ENCODE measurements around the gene AXIN1. TPM values are rescaled to one million over a fixed set of nuclear protein-coding genes. Genes with fewer than 3 reads are reported as not detected.

Gene AXIN1
- total RNA-seq, 1 donor from 2014 or later: 27.0 TPM

DNA sequence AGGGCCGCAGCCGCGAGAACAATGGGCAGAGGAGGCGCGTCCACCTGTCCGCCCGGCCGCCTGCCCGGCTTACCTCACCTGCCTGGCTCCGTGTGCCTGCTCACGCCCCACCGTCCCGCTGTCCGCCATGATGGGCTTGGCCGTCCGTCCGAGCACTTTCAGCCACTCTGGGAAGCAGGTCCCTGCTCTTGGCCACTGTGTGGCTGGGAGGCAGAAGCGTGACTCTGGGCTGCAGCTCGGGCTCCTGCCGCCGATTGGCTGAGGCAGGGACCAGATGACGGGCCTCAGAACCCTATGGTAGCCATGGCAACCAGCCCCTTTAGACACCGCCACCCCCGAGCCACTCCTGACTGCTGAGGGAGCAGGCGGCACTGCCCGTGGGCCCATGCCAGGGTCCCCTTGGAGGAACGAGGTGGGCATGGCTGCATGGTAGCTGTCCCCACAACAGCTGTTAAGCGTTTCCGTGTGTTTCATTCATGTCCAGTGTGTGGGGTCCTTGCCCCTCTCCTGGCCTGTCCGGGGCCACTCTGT is 8.9 kb upstream of the AXIN1 start:
- no peak overlapping the region for H3K4me3 Mint-ChIP-seq (ENCODE audit: unreplicated experiment)
- no peaks in the 10 kb centered on the region for H3K36me3 Mint-ChIP-seq (ENCODE audit: low read depth, unreplicated experiment)
- no peak for DNase-seq (ENCODE audit: low read depth)
- H3K9ac ChIP-seq (ENCODE audit: low read length): no peak overlapping the region
- no peak overlapping the region for H3K27ac ChIP-seq (ENCODE audit: low read depth, low read length)
- no peak for FAIRE-seq
- no peaks in the 10 kb centered on the region for H3K4me1 ChIP-seq (ENCODE audit: insufficient read depth, low read length)
- H3K4me3 ChIP-seq (ENCODE audit: insufficient read depth, low read depth, low read length): no peak overlapping the region
- no peaks in the 10 kb centered on the region for H3K4me1 Mint-ChIP-seq (ENCODE audit: low read depth, unreplicated experiment)
- H3K27me3 ChIP-seq (ENCODE audit: insufficient read depth, low read length): no peaks in the 10 kb centered on the region
- H3K27ac Mint-ChIP-seq (ENCODE audit: unreplicated experiment): no peak overlapping the region
- peaks cover 2% of the 10 kb centered on the region for H3K27me3 Mint-ChIP-seq (ENCODE audit: low read depth, unreplicated experiment)
- no peaks in the 10 kb centered on the region for H4K20me1 ChIP-seq (ENCODE audit: insufficient read depth, low read length)
- no peaks in the 10 kb centered on the region for H3K79me2 ChIP-seq (ENCODE audit: insufficient read depth, low read length)
- H3K4me2 ChIP-seq (ENCODE audit: low read length): no peak overlapping the region
- TF ChIP-seq, protein P1, sequence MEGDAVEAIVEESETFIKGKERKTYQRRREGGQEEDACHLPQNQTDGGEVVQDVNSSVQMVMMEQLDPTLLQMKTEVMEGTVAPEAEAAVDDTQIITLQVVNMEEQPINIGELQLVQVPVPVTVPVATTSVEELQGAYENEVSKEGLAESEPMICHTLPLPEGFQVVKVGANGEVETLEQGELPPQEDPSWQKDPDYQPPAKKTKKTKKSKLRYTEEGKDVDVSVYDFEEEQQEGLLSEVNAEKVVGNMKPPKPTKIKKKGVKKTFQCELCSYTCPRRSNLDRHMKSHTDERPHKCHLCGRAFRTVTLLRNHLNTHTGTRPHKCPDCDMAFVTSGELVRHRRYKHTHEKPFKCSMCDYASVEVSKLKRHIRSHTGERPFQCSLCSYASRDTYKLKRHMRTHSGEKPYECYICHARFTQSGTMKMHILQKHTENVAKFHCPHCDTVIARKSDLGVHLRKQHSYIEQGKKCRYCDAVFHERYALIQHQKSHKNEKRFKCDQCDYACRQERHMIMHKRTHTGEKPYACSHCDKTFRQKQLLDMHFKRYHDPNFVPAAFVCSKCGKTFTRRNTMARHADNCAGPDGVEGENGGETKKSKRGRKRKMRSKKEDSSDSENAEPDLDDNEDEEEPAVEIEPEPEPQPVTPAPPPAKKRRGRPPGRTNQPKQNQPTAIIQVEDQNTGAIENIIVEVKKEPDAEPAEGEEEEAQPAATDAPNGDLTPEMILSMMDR (IDR thresholded peaks at IDR 0.05; ENCODE audit: insufficient read depth, low read depth, low read length): no peak
- peak; percentile 33 for TF ChIP-seq EZH2 (IDR thresholded peaks at IDR 0.05; ENCODE audit: insufficient read depth, low read length)
- no peak overlapping the region for H2AFZ ChIP-seq (ENCODE audit: low read depth, low read length)
- H3K9me3 ChIP-seq (ENCODE audit: insufficient read depth, low read depth, low read length): no peaks in the 10 kb centered on the region
- H3K9me3 Mint-ChIP-seq (ENCODE audit: unreplicated experiment): no peaks in the 10 kb centered on the region
- no peaks in the 10 kb centered on the region for H3K36me3 ChIP-seq (ENCODE audit: insufficient read depth, low read length)

DNA sequence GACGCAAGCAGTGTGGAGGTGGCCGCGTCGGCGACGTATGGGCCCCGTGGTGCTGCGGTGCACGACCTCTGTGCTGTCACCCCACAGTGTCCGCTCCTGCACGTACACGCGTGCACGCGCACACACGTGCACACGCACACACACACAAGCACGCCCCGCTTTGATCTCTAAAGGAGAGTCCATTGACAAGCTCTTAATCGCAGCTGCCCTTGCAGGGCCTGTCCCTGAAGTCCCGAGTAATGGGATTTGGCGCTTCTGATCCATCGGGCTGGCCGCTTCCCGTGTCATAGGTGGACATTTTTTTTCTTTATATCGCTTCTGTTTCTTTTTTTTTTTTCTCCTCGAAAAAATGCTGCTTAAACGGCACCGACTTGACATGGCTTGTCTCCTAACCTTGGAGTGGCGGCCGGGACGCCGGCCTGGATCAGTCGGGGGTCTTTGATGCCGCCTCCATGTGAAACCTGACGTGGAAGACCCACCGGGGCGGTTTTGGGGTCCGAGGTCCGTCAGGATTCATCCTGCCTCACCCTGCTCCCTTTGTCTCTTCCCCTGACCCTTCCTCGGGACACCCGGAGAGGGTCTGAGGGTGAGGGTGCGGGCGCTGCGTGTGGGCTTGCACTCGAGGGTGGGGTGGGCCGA is 8.3 kb upstream of the AXIN1 start:
- no peaks in the 10 kb centered on the region for H3K9me3 ChIP-seq (ENCODE audit: insufficient read depth, low read depth, low read length)
- no peak overlapping the region for H3K4me3 ChIP-seq (ENCODE audit: insufficient read depth, low read depth, low read length)
- no peak overlapping the region for H2AFZ ChIP-seq (ENCODE audit: low read depth, low read length)
- Mint-ChIP-seq H3K27ac (ENCODE audit: unreplicated experiment) (no peak overlapping the region), H3K27me3 (ENCODE audit: low read depth, unreplicated experiment) (peaks cover 2% of the 10 kb centered on the region), H3K4me1 (ENCODE audit: low read depth, unreplicated experiment) (no peaks in the 10 kb centered on the region), H3K36me3 (ENCODE audit: low read depth, unreplicated experiment) (no peaks in the 10 kb centered on the region), H3K4me3 (ENCODE audit: unreplicated experiment) (no peak overlapping the region), H3K9me3 (ENCODE audit: unreplicated experiment) (no peaks in the 10 kb centered on the region)
- no peak overlapping the region for H3K4me2 ChIP-seq (ENCODE audit: low read length)
- H3K27ac ChIP-seq (ENCODE audit: low read depth, low read length): no peak overlapping the region
- no peaks in the 10 kb centered on the region for H3K27me3 ChIP-seq (ENCODE audit: insufficient read depth, low read length)
- H3K9ac ChIP-seq (ENCODE audit: low read length): no peak overlapping the region
- DNase-seq (ENCODE audit: low read depth): no peak
- FAIRE-seq: no peak
- no peaks in the 10 kb centered on the region for H3K4me1 ChIP-seq (ENCODE audit: insufficient read depth, low read length)
- no peaks in the 10 kb centered on the region for H3K79me2 ChIP-seq (ENCODE audit: insufficient read depth, low read length)
- no peaks in the 10 kb centered on the region for H4K20me1 ChIP-seq (ENCODE audit: insufficient read depth, low read length)
- H3K36me3 ChIP-seq (ENCODE audit: insufficient read depth, low read length): no peaks in the 10 kb centered on the region
- no peak for TF ChIP-seq EZH2 (IDR thresholded peaks at IDR 0.05; ENCODE audit: insufficient read depth, low read length)
- TF ChIP-seq, protein P1 (IDR thresholded peaks at IDR 0.05; ENCODE audit: insufficient read depth, low read depth, low read length): no peak
